GM12878 (cell line): Measurements from ENCODE around the gene IFI30. TPM values are rescaled to one million over a fixed set of nuclear protein-coding genes. Genes with fewer than 3 reads are reported as not detected.

Source experiments
- ATAC-seq: fragments of 200-7000 bp; cut with Tn5 transposase; 3 replicates; pipeline ENCODE4 v1.9.1; 2020; ENCODE audit warnings: mild to moderate bottlenecking, moderate library complexity
- BruUV-seq: library from RNA; stranded (reverse); fragments of 400-500 nt; replicated peaks from 2 replicates; lab custom pipeline; 2021; lab: Mats Ljungman, UMichigan
- CTCF ChIA-PET: fragments of 300-600 bp; sonication (Branson Sonifier 250); formaldehyde crosslinking; extraction: SDS; loops from one replicate; lab custom pipeline; 2021; ENCODE audit warnings: inconsistent platforms; lab: Yijun Ruan, JAX
- POLR2A ChIA-PET: fragments of 350-600 bp; formaldehyde crosslinking; extraction: SDS; loops from one replicate; lab custom pipeline; 2021; ENCODE audit warnings: inconsistent platforms; lab: Charles Lee
- RAD21 ChIA-PET: fragments of 300-600 bp; sonication (Branson Sonifier 250); formaldehyde crosslinking; loops from one replicate; lab custom pipeline; 2023; ENCODE audit warnings: antibody characterized with exemption; ENCODE audit not compliant: unreplicated experiment; lab: Charles Lee
- SMC1A ChIA-PET: fragments of 300-600 bp; sonication (Branson Sonifier 250); formaldehyde crosslinking; loops from one replicate; lab custom pipeline; 2023; ENCODE audit not compliant: unreplicated experiment, uncharacterized antibody; lab: Charles Lee
- DNase-seq: peaks from one replicate; pipeline ENCODE4 v3.0.0-alpha.2; 2011; ENCODE audit warnings: low read depth, low spot score
- FAIRE-seq: peaks from 3 replicates; lab custom pipeline; 2011; peaks lifted over from hg19 to GRCh38; lab: Jason Lieb, UNC
- H2AFZ ChIP-seq: 2 replicates; pipeline ENCODE4 v1.6.0; 2011; ENCODE audit warnings: low read depth, low read length, control low read depth; ENCODE audit not compliant: control insufficient read depth
- H3K27ac ChIP-seq: 2 replicates; pipeline ENCODE4 v1.5.1; 2011; ENCODE audit warnings: control low read depth; ENCODE audit not compliant: control insufficient read depth, insufficient read depth
- H3K27me3 ChIP-seq, 2 experiments: replicated peaks in 1 of 2; 2 replicates each; pipeline versions ENCODE4 v1.6.0 to v1.6.1; 2011; ENCODE audit warnings: low read length in 1 of 2; ENCODE audit not compliant: control insufficient read depth in 2 of 2, insufficient read depth in 2 of 2
- H3K36me3 ChIP-seq, 2 experiments: 2 replicates each; pipeline ENCODE4 v1.5.1; 2011; ENCODE audit warnings: low read length in 1 of 2; ENCODE audit not compliant: control insufficient read depth in 2 of 2, insufficient read depth in 2 of 2
- H3K4me1 ChIP-seq: 2 replicates; pipeline ENCODE4 v1.6.1; 2011; ENCODE audit warnings: mild to moderate bottlenecking, low read length, moderate library complexity, mixed read lengths; ENCODE audit not compliant: control insufficient read depth, insufficient read depth
- H3K4me2 ChIP-seq: 2 replicates; pipeline ENCODE4 v1.6.0; 2011; ENCODE audit warnings: control low read depth; ENCODE audit not compliant: control insufficient read depth, insufficient read depth
- H3K4me3 ChIP-seq: fragments of 200-600 bp; sonication (generic); 2 replicates; pipeline ENCODE4 v1.5.1; 2016
- H3K79me2 ChIP-seq: 2 replicates; pipeline ENCODE4 v1.6.0; 2011; ENCODE audit warnings: low read length; ENCODE audit not compliant: control insufficient read depth, insufficient read depth
- H3K9ac ChIP-seq: 2 replicates; pipeline ENCODE4 v1.8.0; 2011; ENCODE audit warnings: low read length, control low read depth, mixed read lengths; ENCODE audit not compliant: control insufficient read depth, insufficient read depth
- H3K9me3 ChIP-seq: replicated peaks from 3 replicates; pipeline ENCODE4 v1.5.1; 2011; ENCODE audit warnings: mild to moderate bottlenecking, low read length; ENCODE audit not compliant: control insufficient read depth, insufficient read depth
- H4K20me1 ChIP-seq: 2 replicates; pipeline ENCODE4 v1.6.0; 2011; ENCODE audit not compliant: control insufficient read depth, insufficient read depth
- CEBPB ChIP-seq, 2 experiments: fragments of 150-350 bp in 1 of 2; IDR thresholded peaks; 2 replicates each; pipeline ENCODE4 v1.6.1; 2012 to 2014; ENCODE audit warnings: low read depth in 2 of 2, low read length in 2 of 2, borderline replicate concordance in 1 of 2, inconsistent platforms in 1 of 2
- CHD4 ChIP-seq: fragments of 200-600 bp; sonication (generic); IDR thresholded peaks from 2 replicates; pipeline ENCODE4 v1.6.1; 2016; ENCODE audit warnings: mild to moderate bottlenecking
- E2F4 ChIP-seq: IDR thresholded peaks from 2 replicates; pipeline ENCODE4 v1.6.1; 2012; ENCODE audit warnings: low read depth, low read length, improper control_type of control experiment
- HDGF ChIP-seq: fragments of 450-650 bp; IDR thresholded peaks from 2 replicates; pipeline ENCODE4 v1.6.1; 2016; ENCODE audit warnings: antibody characterized with exemption
- IRF5 ChIP-seq: fragments of 450-650 bp; IDR thresholded peaks from 2 replicates; pipeline ENCODE4 v1.6.1; 2017; ENCODE audit warnings: borderline replicate concordance
- NR2C2 ChIP-seq: IDR thresholded peaks from 2 replicates; pipeline ENCODE4 v1.6.1; 2011; ENCODE audit warnings: borderline replicate concordance, low read depth; ENCODE audit not compliant: control insufficient read depth, insufficient read length
- POU2F2 ChIP-seq: IDR thresholded peaks from 3 replicates; pipeline ENCODE4 v1.6.1; 2011; ENCODE audit warnings: low read depth, mild to moderate bottlenecking, low read length, borderline replicate concordance
- RCOR1 ChIP-seq: conservative IDR thresholded peaks from 2 replicates; pipeline ENCODE4 v1.6.1; 2012; ENCODE audit warnings: low read depth, low read length, improper control_type of control experiment
- REST ChIP-seq: IDR thresholded peaks from 2 replicates; pipeline ENCODE4 v1.6.1; 2012; ENCODE audit warnings: mild to moderate bottlenecking, low read depth, low read length
- RUNX3 ChIP-seq: IDR thresholded peaks from 2 replicates; pipeline ENCODE4 v1.6.1; 2012; ENCODE audit warnings: low read length, inconsistent platforms
- STAT3 ChIP-seq: IDR thresholded peaks from 2 replicates; pipeline ENCODE4 v1.6.1; 2011; ENCODE audit warnings: low read depth, low read length, improper control_type of control experiment
- SUZ12 ChIP-seq: fragments of 200-600 bp; sonication (generic); IDR thresholded peaks from one replicate; pipeline ENCODE4 v1.6.1; 2018; ENCODE audit warnings: antibody characterized with exemption, mild to moderate bottlenecking; ENCODE audit not compliant: unreplicated experiment
- TCF7 ChIP-seq: IDR thresholded peaks from 2 replicates; pipeline ENCODE4 v1.6.1; 2014; ENCODE audit warnings: antibody characterized with exemption, borderline replicate concordance
- ZBTB33 ChIP-seq: fragments of 450-650 bp; IDR thresholded peaks from 2 replicates; pipeline ENCODE4 v1.6.1; 2017; ENCODE audit warnings: mild to moderate bottlenecking
- WGBS: methylation state at CpG from one replicate; pipeline ENCODE4 v1.1.6; 2016; ENCODE audit warnings: low lambda C conversion rate; ENCODE audit not compliant: insufficient replicate concordance, insufficient coverage; ENCODE audit errors: missing lambda C conversion rate; 5-methylcytosine and 5-hydroxymethylcytosine counted together
- in situ Hi-C: fragments of 300-500 bp; cut with MboI; formaldehyde crosslinking; loops from 9 replicates; pipeline ENCODE4 v1.14.3; 2018; ENCODE audit warnings: mixed read lengths
- intact Hi-C: fragments of 100-400 bp; cut with micrococcal nuclease; formaldehyde crosslinking; loops from one replicate; pipeline ENCODE4 v1.14.2; 2022; ENCODE audit not compliant: unreplicated experiment
- polyA plus RNA-seq, 11 experiments: library from polyadenylated mRNA; depleted of rRNA in 4 of 11; unstranded in 6 of 11; stranded (reverse) in 5 of 11; fragments of >200 nt; fragmentation: Nextera tagmentation in 4 of 11; fragmentation: Illumina TruSeq in 1 of 11; extraction: Ambion mirVana in 4 of 11; extraction: Trizol in 1 of 11; gene quantifications; 1 replicate in 1 of 11; 2 replicates in 10 of 11; pipeline versions ENCODE4 v1.2.1 to v1.2.3, GENCODE V29; 2011 to 2016; ENCODE audit warnings: inconsistent platforms in 2 of 11, missing spikeins in 2 of 11, low read depth in 1 of 11
- total RNA-seq, 4 experiments: library from RNA; depleted of rRNA in 3 of 4; stranded (reverse); fragments of >200 nt in 3 of 4; fragmentation: Illumina TruSeq in 1 of 4; extraction: Trizol in 1 of 4; gene quantifications; 2 replicates each; pipeline versions ENCODE4 v1.2.1 to v1.2.3, GENCODE V29; 2013 to 2021

The IFI30 gene
- total and polyA plus RNA-seq, 10 of the 15 experiments (the other 5 are each of a cell fraction or from before 2014, with no cell fraction given): 221 to 1,112 (median 451) TPM

GRCh38 chr19:18191640-18192062 is 18.0 kb downstream of the IFI30 start:
- CTCF ChIA-PET: interaction anchor here (0.6 to 3.8 kb wide), 18 partner anchors 8 to 137 kb away, joined by 3 to 30 read pairs (median 6); partner anchors contain the start of genes IFI30 and RAB3A
- DNase-seq (no peak), ATAC-seq (no peak), FAIRE-seq (no peak)
- Histone ChIP-seq H2AFZ (no peak overlapping the region), H3K27me3 (no peaks in the 10 kb centered on the region), H3K9me3 (no peaks in the 10 kb centered on the region), H3K4me3 (peak overlapping the region; percentile 11; the same call in 1 of the 2 replicates), H3K4me1 (peaks cover 11% of the 10 kb centered on the region), H4K20me1 (no peaks in the 10 kb centered on the region), H3K9ac (0 out of 2 replicates have a peak overlapping the region, but pooled peaks have one; percentile 0), H3K79me2 (peaks cover 5% of the 10 kb centered on the region), H3K27ac (peak overlapping the region; percentile 34), H3K4me2 (peak overlapping the region; percentile 78), H3K36me3 (peaks cover 5 to 8% of the 10 kb centered on the region in 2 experiments; a peak in 3 of 4 replicates)
- in situ Hi-C loops (no loop called here), intact Hi-C loops (loop anchor here (1.0 kb wide), 1 partner anchor 18 kb away; the partner anchor contains the start of gene IFI30)
- no TSS peak for BruUV-seq
- 4% methylated on average over 5 of the region's 5 CpGs for WGBS
- POLR2A ChIA-PET: interaction anchor here (0.6 to 2.5 kb wide), 18 partner anchors 8 to 148 kb away, joined by 3 to 24 read pairs (median 4); partner anchors contain the start of genes JUND, LSM4 and RAB3A
- RAD21 ChIA-PET: interaction anchor here (1.1 to 4.5 kb wide), 14 partner anchors 9 to 181 kb away, joined by 3 to 36 read pairs (median 11); partner anchors contain the start of genes LSM4 and RAB3A
- SMC1A ChIA-PET: interaction anchor here (0.9 to 3.4 kb wide), 18 partner anchors 9 to 219 kb away, joined by 3 to 21 read pairs (median 8); partner anchors contain the start of genes IFI30, JUND and RAB3A
- TF ChIP-seq SUZ12 (no peak), REST (no peak), CEBPB (IDR thresholded peaks at IDR 0.05; ENCODE audit: borderline replicate concordance in 1 of 2, low read depth in 2 of 2, low read length in 2 of 2) (no peak), TCF7 (no peak), IRF5 (no peak), STAT3 (no peak), E2F4 (no peak), RUNX3 (no peak), ZBTB33 (no peak), CHD4 (no peak), HDGF (no peak), RCOR1 (no peak), POU2F2 (no peak), NR2C2 (no peak)
